GM06990 (cell line): Measurements from ENCODE around the gene RAB6A.
"Not testable (repeated sequence)": the region's sequence is repeated elsewhere in the genome, so short reads cannot be mapped to it uniquely, and the experiment has no call there.

Experiments used
- DNase-seq: peaks from one replicate; pipeline ENCODE4 v3.0.0-alpha.2; 2011; ENCODE audit not compliant: insufficient read length; ENCODE audit errors: extremely low read depth
- H3K27me3 ChIP-seq: replicated peaks from 2 replicates; pipeline ENCODE4 v1.6.0; 2011; ENCODE audit warnings: low read length; ENCODE audit not compliant: control insufficient read depth, insufficient read depth
- H3K36me3 ChIP-seq: 2 replicates; pipeline ENCODE4 v1.5.1; 2011; ENCODE audit warnings: low read length; ENCODE audit not compliant: control insufficient read depth, insufficient read depth
- H3K4me3 ChIP-seq: replicated peaks from 2 replicates; pipeline ENCODE4 v1.5.1; 2011; ENCODE audit warnings: low read depth, mild to moderate bottlenecking, control low read depth, low read length
- CTCF ChIP-seq: IDR thresholded peaks from 2 replicates; pipeline ENCODE4 v1.5.1; 2011; ENCODE audit warnings: low read length, control low read depth, mild to moderate bottlenecking, inconsistent platforms; ENCODE audit not compliant: insufficient read depth, poor library complexity, severe bottlenecking

The RAB6A gene

GRCh38 chr11:73715541-73715940 lies 45.3 kb downstream of the RAB6A start:
- no peak for DNase-seq
- TF ChIP-seq CTCF = no peak
- H3K4me3 ChIP-seq = no peak overlapping the region
- peaks cover 3% of the 10 kb centered on the region; the same call in 1 of the 2 replicates for H3K36me3 ChIP-seq
- H3K27me3 ChIP-seq = no peaks in the 10 kb centered on the region

- H3K27me3 ChIP-seq = no peaks in the 10 kb centered on the region
- no peak for TF ChIP-seq CTCF
- DNase-seq = no peak
- H3K36me3 ChIP-seq = peaks cover 3% of the 10 kb centered on the region; the same call in 1 of the 2 replicates
- H3K4me3 ChIP-seq = no peak overlapping the region
Observed at GRCh38 chr11:73710964-73711363, 49.9 kb downstream of the RAB6A start.

DNA sequence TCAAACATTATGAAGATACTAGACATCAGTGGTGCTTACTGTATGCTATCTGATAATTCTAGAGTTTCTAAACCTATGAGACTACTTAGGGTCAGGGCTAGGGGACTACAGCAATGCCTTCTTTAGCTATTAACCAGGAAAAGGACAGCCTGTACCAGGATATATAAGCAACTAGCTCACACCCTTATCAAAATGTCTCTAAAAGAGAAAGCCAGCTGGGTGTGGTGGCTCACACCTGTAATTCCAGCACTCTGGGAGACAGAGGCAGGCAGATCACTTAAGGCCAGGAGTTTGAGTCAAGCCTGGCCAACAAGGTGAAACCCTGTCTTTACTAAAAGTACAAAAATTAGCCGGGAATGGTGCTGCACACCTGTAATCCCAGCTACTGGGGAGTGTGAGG lies 55.8 kb downstream of the RAB6A start:
- peaks cover 3% of the 10 kb centered on the region for H3K36me3 ChIP-seq
- no peak for DNase-seq
- H3K4me3 ChIP-seq = no peak overlapping the region
- no peak for TF ChIP-seq CTCF
- H3K27me3 ChIP-seq = no peaks in the 10 kb centered on the region

DNA sequence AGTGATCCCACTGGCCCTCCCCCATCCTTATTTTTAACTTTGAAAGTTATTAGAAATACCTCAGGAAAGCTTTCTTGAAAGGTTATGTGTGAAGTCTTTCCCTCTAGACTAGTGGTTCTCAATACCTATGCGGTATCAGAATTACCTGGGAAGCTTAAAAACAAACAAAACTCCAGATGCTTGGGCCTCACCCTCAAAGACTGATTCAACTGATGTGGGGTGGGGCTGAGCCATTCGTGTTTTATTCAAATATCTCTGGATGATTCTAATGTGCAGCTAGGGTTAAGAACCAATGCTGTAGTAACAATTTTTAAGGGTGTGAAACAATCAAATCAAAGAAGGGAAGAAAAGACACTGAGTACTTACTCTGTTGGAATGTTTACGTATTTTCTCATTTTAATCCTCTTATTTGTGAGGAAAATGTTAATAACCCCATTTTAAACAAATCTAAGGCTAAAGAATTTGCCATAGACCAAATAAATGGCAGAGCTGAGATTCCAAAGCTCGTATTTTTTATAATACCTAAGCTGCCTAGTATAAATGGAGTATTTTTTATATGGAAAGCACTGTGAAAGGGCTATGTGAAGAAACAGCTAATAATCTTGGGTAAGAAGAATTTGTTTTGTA lies 66.9 kb downstream of the RAB6A start:
- Histone ChIP-seq H3K36me3 (peaks cover 2% of the 10 kb centered on the region; the same call in 1 of the 2 replicates), H3K27me3 (no peaks in the 10 kb centered on the region), H3K4me3 (no peak overlapping the region)
- TF ChIP-seq CTCF = no peak
- DNase-seq = no peak

GRCh38 chr11:73680687-73681086 lies 80.2 kb downstream of the RAB6A start:
- no peak overlapping the region for H3K4me3 ChIP-seq
- DNase-seq = no peak
- TF ChIP-seq CTCF = no peak
- peaks cover 5% of the 10 kb centered on the region for H3K36me3 ChIP-seq
- H3K27me3 ChIP-seq = no peaks in the 10 kb centered on the region

DNA sequence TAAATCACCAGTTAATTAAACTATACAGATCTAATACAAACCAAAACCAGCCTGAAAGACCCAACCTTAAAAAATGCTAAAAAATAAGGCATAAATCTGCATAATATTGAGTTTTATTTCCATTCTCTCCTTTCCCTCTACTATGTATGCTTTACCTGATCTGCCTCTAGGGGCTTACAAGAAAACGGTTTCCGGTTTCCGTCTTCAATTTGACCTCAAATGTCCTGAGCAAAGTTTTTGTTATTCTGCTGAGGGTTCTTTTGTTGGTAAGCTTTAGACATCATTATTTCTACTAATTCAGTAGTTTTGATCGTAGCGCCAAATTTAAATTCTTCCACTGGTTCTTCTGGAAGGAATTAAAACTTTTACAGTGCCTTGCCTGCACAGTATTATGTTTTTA lies 84.3 kb downstream of the RAB6A start:
- H3K4me3 ChIP-seq, DNase-seq, H3K27me3 ChIP-seq, H3K36me3 ChIP-seq: not testable (repeated sequence)
